PC-3 (cell line): ENCODE data around the gene VPS26B.

Source experiments
- EZH2 ChIP-seq: fragments of 300-600 bp; sonication (generic); IDR thresholded peaks from one replicate; pipeline ENCODE4 v1.6.1; 2017; ENCODE audit warnings: antibody characterized with exemption, mild to moderate bottlenecking, low read length; ENCODE audit not compliant: unreplicated experiment
- TF ChIP-seq, protein P1 (sequence below): fragments of 300-600 bp; sonication (generic); conservative IDR thresholded peaks from 2 replicates; pipeline ENCODE4 v1.5.1; 2017; ENCODE audit warnings: antibody characterized with exemption, low read depth, mild to moderate bottlenecking, low read length

DNA sequence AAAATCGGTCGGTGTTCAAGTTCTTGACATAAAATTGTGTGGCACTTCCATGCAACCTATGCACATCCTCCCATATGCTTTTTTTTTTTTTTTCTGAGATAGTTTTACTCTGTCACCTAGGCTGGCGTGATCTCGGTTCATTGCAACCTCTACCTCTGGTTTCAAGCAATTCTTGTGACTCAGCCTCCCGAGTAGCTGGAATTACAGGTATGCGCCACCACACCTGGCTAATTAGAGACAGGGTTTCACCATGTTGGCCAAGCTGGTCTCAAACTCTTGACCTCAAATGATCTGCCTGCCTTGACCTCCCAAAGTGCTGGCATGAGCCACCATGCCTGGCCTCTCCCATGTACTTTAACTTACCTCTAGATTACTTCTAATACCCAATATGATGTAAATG, 66.7 kb downstream of the VPS26B start:
- TF ChIP-seq, protein P1, sequence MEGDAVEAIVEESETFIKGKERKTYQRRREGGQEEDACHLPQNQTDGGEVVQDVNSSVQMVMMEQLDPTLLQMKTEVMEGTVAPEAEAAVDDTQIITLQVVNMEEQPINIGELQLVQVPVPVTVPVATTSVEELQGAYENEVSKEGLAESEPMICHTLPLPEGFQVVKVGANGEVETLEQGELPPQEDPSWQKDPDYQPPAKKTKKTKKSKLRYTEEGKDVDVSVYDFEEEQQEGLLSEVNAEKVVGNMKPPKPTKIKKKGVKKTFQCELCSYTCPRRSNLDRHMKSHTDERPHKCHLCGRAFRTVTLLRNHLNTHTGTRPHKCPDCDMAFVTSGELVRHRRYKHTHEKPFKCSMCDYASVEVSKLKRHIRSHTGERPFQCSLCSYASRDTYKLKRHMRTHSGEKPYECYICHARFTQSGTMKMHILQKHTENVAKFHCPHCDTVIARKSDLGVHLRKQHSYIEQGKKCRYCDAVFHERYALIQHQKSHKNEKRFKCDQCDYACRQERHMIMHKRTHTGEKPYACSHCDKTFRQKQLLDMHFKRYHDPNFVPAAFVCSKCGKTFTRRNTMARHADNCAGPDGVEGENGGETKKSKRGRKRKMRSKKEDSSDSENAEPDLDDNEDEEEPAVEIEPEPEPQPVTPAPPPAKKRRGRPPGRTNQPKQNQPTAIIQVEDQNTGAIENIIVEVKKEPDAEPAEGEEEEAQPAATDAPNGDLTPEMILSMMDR = no peak
- no peak for TF ChIP-seq EZH2
